Activated B cell treated with CpG ODN at 0.5 μM for 24 hours (primary cell): ENCODE data around the gene CISD3. TPM values are rescaled to one million over a fixed set of nuclear protein-coding genes. Genes with fewer than 3 reads are reported as not detected.

Experiments
- ATAC-seq: fragments of 200-7000 bp; cut with Tn5 transposase; one replicate; pipeline ENCODE4 v1.10.0; 2021; ENCODE audit warnings: low read depth, mild to moderate bottlenecking, moderate library complexity
- CTCF ChIA-PET: fragments of 350-600 bp; sonication (Branson Sonifier 250); formaldehyde crosslinking; loops from one replicate; lab custom pipeline; 2021; ENCODE audit warnings: antibody characterized with exemption; lab: Charles Lee
- POLR2A ChIA-PET: fragments of 350-600 bp; sonication (Branson Sonifier 250); formaldehyde crosslinking; loops from one replicate; lab custom pipeline; 2021; ENCODE audit warnings: antibody characterized with exemption; lab: Charles Lee
- DNase-seq: peaks from one replicate; pipeline ENCODE4 v3.0.0; 2022
- H3K27ac Mint-ChIP-seq: one replicate; pipeline ENCODE4 v1.8.0; 2020; ENCODE audit warnings: mixed read lengths
- H3K27me3 Mint-ChIP-seq: one replicate; pipeline ENCODE4 v1.8.0; 2021; ENCODE audit warnings: mixed read lengths
- H3K36me3 Mint-ChIP-seq: one replicate; pipeline ENCODE4 v1.8.0; 2021; ENCODE audit warnings: low read depth, mixed read lengths
- H3K4me1 Mint-ChIP-seq: one replicate; pipeline ENCODE4 v1.8.0; 2021; ENCODE audit warnings: mixed read lengths
- H3K4me3 Mint-ChIP-seq: one replicate; pipeline ENCODE4 v1.8.0; 2020; ENCODE audit warnings: mild to moderate bottlenecking, mixed read lengths
- H3K9me3 Mint-ChIP-seq: one replicate; pipeline ENCODE4 v1.8.0; 2020; ENCODE audit warnings: mixed read lengths
- CTCF ChIP-seq: fragments of 200-600 bp; IDR thresholded peaks from one replicate; pipeline ENCODE4 v1.8.0; 2022; ENCODE audit warnings: antibody characterized with exemption, mild to moderate bottlenecking
- intact Hi-C: fragments of 100-400 bp; cut with micrococcal nuclease; formaldehyde crosslinking; loops from one replicate; pipeline ENCODE4 v1.15.1; 2024
- total RNA-seq: library from RNA; stranded (reverse); gene quantifications from 2 replicates; pipeline ENCODE4 v1.2.3, GENCODE V29; 2022

CISD3 gene
- total RNA-seq, 1 donor from 2014 or later, result 12.1 TPM

- Mint-ChIP-seq H3K27ac (no peak overlapping the region), H3K27me3 (peaks cover 7% of the 10 kb centered on the region), H3K4me1 (peaks cover 10% of the 10 kb centered on the region), H3K4me3 (no peak overlapping the region), H3K9me3 (no peaks in the 10 kb centered on the region), H3K36me3 (no peaks in the 10 kb centered on the region)
- intact Hi-C loops, result no loop called here
- no peak for DNase-seq
- ChIA-PET CTCF (no interaction called here), POLR2A (no interaction called here)
- ATAC-seq, result no peak
- no peak for TF ChIP-seq CTCF
Observed at GRCh38 chr17:38738686-38739085, 8.5 kb downstream of the CISD3 start.

GRCh38 chr17:38739305-38739704, 9.2 kb downstream of the CISD3 start:
- no peak for TF ChIP-seq CTCF
- H3K27ac Mint-ChIP-seq, result no peak overlapping the region
- ATAC-seq, result no peak
- intact Hi-C loops, result no loop called here
- H3K4me3 Mint-ChIP-seq, result no peak overlapping the region
- H3K27me3 Mint-ChIP-seq, result peaks cover 9% of the 10 kb centered on the region
- no peak for DNase-seq
- ChIA-PET CTCF (no interaction called here), POLR2A (no interaction called here)
- H3K4me1 Mint-ChIP-seq, result peaks cover 6% of the 10 kb centered on the region
- H3K9me3 Mint-ChIP-seq, result no peaks in the 10 kb centered on the region
- H3K36me3 Mint-ChIP-seq, result no peaks in the 10 kb centered on the region

- DNase-seq, result no peak
- Mint-ChIP-seq H3K4me1 (peaks cover 4% of the 10 kb centered on the region), H3K36me3 (no peaks in the 10 kb centered on the region), H3K4me3 (no peak overlapping the region), H3K27me3 (peaks cover 12% of the 10 kb centered on the region), H3K27ac (no peak overlapping the region), H3K9me3 (no peaks in the 10 kb centered on the region)
- ATAC-seq, result no peak
- no peak for TF ChIP-seq CTCF
- POLR2A ChIA-PET, result no interaction called here
- CTCF ChIA-PET, result no interaction called here
- intact Hi-C loops, result no loop called here
Observed at GRCh38 chr17:38740044-38740443, 9.9 kb downstream of the CISD3 start.

GRCh38 chr17:38740806-38741205, 10.7 kb downstream of the CISD3 start:
- DNase-seq, result no peak
- intact Hi-C loops, result no loop called here
- POLR2A ChIA-PET, result no interaction called here
- Mint-ChIP-seq H3K27ac (no peak overlapping the region), H3K4me1 (peaks cover 7% of the 10 kb centered on the region), H3K9me3 (no peaks in the 10 kb centered on the region), H3K36me3 (no peaks in the 10 kb centered on the region), H3K27me3 (peaks cover 12% of the 10 kb centered on the region), H3K4me3 (no peak overlapping the region)
- no peak for TF ChIP-seq CTCF
- CTCF ChIA-PET, result no interaction called here
- ATAC-seq, result no peak

- no peaks in the 10 kb centered on the region for H3K9me3 Mint-ChIP-seq
- H3K27me3 Mint-ChIP-seq, result peaks cover 18% of the 10 kb centered on the region
- ATAC-seq (no peak), DNase-seq (no peak)
- no peaks in the 10 kb centered on the region for H3K36me3 Mint-ChIP-seq
- intact Hi-C loops, result no loop called here
- ChIA-PET CTCF (no interaction called here), POLR2A (no interaction called here)
- H3K27ac Mint-ChIP-seq, result no peak overlapping the region
- TF ChIP-seq CTCF, result no peak
- H3K4me1 Mint-ChIP-seq, result peaks cover 13% of the 10 kb centered on the region
- H3K4me3 Mint-ChIP-seq, result no peak overlapping the region
Observed at GRCh38 chr17:38741461-38741860, 11.3 kb downstream of the CISD3 start.
